DMS 273 (cell line): ENCODE measurements around the gene CCNG2.

ENCODE experiments used
- DNase-seq: peaks from one replicate; lab custom pipeline; 2025; ENCODE audit not compliant: unreplicated experiment; lab: John Stamatoyannopoulos, UW

Gene CCNG2

GRCh38 chr4:77174426-77174825 is 17.4 kb downstream of the CCNG2 start:
- peak; percentile 13 for DNase-seq

DNA sequence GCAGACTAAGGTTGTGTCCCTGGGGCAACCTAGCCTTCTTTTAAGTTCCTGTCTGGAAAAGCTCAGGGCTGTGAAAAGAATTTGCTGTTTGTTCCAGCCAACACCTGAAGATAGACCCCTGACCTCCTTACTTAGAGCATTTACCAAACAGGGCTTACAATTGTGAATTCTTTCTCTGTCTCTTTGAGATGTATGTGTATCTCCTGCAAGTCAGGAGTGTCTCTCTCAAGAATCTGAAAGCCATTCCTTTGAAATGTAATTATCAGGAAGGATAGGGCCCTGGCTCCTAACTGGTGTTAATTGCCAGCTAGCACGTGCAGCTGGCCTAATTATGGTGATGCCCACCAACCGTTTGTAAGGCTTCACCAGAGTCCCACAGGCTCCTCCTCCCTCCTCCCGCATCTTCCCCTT is 18.2 kb downstream of the CCNG2 start:
- DNase-seq, result no peak

- DNase-seq, result no peak
Measured at GRCh38 chr4:77176640-77177039, 19.6 kb downstream of the CCNG2 start.

- no peak for DNase-seq
Measured at GRCh38 chr4:77177199-77177598, 20.2 kb downstream of the CCNG2 start.

- no peak for DNase-seq
Measured at GRCh38 chr4:77178560-77178959, 21.6 kb downstream of the CCNG2 start.

GRCh38 chr4:77179519-77179918 is 22.5 kb downstream of the CCNG2 start:
- DNase-seq, result no peak

GRCh38 chr4:77181720-77182119 is 24.7 kb downstream of the CCNG2 start:
- DNase-seq, result no peak

DNA sequence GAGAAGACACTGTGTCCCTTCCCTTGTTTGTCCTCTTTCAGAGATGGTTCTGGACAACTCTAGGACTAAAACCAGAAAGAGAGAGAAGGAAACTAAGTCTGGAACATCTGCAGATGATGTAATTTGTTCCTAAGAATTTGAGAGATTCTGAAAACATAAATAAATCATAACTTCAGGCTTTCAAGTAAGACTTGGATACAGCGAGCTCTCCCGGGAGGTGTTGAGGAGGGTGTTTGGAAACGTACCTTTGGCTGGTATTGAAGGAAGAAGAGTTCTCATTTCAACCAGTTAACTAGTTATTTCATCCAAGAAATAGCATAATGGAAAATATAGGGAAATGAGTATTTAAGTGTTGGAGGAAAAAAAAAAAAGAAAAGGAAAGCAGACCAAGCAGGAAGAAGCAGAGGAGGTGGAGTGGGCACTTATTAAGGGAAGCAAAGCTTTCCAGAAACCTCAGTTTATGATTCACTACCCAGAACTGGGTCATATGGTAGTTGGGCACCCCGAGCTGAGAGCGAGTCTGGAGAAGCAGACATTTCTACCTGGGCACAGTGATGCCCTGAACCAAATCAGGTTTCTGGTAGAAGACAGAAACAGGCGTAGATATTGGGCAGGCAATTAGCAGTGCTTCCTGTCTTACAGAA is 26.9 kb downstream of the CCNG2 start:
- DNase-seq, result no peak

DNA sequence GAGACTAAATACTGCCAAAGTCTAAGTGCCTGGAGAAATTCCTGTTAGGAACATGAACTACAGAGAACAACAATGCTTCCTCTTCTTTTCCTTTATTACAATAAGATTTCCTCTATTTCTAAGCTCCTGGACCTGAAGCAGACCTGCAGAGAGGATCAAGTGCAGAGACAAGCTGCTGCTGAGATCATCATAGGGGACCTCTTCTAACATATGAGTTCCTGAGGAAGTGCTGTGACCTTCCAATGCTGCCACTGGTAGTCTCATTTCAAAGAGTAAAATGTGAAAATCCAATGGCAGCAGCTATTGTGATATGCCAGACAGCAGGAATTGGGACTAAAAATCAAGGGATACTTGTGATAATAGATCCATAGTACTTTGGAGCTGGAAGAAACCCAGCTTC is 28.0 kb downstream of the CCNG2 start:
- DNase-seq, result no peak

GRCh38 chr4:77185686-77186085 is 28.7 kb downstream of the CCNG2 start:
- DNase-seq, result peak; percentile 3

- peak; percentile 66 for DNase-seq
Measured at GRCh38 chr4:77187322-77187721, 30.3 kb downstream of the CCNG2 start.

- DNase-seq, result no peak
Measured at GRCh38 chr4:77188498-77189220, 31.7 kb downstream of the CCNG2 start.

DNA sequence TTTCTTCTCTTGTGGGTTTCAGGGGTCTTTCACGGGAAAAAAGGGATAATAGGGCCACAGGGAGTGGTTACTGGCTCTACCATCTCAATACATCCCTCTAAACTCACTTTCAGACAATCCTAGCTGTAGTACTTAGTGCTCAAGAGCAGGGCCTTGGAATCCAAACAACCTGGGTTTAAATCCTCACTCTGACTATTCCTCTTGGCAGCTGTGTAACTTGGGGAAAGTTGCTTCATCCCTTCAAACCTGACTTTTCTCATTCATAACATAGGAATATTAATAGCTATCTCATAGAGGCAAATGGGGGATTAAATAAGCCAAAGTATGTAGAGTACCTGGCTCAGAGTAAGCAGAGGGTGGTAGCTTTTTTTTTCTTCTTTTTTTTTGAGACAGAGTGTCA is 32.4 kb downstream of the CCNG2 start:
- DNase-seq, result no peak

GRCh38 chr4:77190053-77190452 is 33.0 kb downstream of the CCNG2 start:
- DNase-seq, result no peak

DNA sequence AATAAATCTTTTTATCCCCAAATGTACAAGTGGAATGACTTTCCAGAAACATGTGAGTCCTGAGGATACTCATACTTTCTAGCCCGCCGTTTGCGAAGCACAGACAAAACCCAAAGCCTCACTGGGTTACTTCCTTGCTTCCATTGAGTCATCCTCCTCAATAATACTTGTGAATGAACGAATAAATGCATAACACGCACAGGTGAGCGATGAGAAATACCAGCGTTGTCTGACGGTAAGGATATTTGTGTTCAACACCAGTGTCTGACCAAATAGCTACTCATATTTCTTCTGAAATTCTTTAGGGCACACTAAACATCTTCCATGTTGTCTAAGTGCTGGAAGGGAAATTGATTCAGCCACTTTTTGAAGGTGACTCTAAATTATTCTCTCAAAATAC is 36.0 kb downstream of the CCNG2 start:
- DNase-seq, result no peak

DNA sequence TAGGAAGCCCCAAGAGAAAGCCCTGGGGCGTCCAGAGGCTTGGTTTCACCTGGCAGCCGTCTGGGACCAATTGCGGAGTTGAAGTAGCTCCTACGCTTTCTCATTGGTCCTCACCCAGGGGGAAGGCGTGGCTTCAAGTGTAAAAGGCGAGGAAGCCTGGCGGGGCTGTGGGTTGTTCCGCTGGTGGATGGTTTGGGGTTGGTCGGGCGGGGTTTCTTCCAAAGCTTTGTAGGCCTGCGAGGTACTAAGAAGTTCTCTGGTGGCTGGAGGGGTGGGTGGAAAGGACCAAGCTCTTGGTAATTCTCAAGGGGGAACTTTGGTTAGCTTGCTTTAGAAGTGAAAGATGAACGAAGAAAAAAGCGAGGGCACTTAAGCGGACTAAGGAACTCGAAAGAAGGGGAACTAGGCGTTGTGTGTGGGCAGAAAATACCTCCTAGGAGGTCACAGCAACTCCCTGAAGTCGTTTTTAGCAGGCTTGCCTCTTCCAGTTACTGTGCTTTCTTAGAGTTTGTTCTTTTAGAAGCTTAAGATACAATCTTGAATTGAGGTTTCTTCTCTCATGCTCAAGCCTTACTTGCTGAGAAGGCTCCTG is 36.6 kb downstream of the CCNG2 start:
- no peak for DNase-seq

DNA sequence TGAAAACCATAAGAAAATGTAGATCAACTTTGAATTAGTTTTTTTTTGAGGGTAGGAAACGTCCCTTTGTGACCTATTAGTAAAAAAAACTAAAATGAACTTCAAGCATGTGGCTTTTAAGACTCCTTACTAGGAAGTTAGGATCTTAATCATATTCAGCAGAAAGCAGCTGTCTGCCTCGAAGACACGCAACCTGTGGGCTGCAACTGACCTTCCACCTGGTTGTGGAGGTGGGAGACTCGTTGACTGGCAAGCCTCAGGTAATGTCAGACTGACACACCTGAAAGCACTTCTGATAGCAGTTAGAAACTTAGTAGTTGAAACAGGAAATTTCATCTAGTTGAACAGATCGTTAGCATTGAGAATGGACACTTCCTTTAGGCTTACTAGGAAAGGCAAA is 37.4 kb downstream of the CCNG2 start:
- DNase-seq, result no peak

DNA sequence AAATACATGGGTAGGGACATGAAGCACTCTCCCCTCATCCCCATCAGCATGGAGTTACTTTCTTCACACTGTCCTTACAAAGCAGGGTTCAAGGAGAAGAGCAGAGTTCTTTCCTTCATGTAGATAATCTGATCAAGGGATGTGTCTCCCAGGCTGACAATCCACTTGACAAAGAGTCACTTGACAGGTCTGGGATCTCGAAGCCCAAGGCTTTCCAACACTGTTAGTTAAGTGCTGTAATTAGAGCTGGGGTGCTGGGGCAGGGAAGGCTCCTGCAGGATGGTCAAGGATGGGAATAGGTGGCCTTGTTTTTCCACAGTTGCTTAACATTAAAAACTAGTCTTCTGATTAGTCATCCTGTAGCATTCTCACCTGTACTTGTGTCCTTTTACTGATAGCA is 38.0 kb downstream of the CCNG2 start:
- DNase-seq, result no peak

DNA sequence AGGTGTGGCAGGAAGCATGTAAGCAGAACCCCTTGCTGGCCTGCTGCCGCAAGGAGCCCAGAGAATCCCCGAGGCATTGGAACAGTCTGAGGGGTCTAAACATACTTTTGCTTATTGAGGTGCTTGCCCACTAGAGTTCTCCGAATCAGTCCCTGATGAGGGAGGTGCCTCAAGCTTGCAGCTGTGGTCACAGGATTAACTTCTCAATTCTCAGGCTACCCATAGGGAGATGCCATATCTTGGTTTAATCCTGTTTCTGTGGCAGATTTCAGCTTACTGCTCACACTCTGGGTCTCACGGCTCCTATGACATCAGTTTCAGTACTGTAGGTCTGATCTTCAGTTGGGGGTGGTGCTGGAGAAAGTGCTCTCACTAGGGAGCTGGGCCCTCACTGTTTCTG is 39.9 kb downstream of the CCNG2 start:
- DNase-seq, result no peak

GRCh38 chr4:77197361-77197760 is 40.4 kb downstream of the CCNG2 start:
- no peak for DNase-seq

DNA sequence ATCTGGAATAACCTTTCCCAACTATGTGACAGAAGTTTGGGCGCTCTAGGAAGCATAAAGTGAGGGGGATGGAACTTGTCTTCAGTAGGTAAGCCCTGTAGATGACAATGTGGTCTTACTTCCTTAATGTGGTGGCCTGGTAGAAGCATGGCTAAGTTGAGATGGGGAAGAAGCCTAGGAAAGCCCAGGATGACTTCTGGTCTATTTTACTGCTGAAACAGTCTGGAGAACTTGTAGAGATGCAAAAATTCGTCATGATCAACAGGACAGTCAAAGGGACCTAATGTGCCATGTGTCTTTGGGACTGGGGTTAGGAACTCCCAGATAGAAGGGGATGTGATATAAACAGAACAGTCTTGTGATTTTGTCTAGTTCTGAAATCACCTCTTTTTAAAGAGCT is 40.8 kb downstream of the CCNG2 start:
- DNase-seq, result no peak

DNA sequence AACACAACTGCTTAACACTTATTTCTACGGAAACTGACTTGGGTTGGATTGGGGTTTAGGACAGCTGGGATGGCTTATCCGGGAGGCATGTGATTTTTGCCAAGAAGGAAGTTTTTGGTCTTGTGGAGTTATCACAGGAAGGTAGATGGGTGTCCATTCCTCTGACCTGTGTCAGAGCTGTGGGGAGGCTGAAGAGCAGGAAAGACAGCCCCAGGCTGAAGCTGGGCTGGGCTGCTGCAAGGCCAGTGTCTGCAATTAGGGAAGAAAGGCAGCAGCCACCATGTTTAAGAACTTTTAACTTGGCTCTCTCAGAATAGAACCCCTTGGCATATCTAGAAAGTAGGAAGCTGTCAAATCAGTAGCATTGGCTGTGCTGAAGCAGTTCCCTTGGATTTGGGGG is 42.3 kb downstream of the CCNG2 start:
- no peak for DNase-seq

DNA sequence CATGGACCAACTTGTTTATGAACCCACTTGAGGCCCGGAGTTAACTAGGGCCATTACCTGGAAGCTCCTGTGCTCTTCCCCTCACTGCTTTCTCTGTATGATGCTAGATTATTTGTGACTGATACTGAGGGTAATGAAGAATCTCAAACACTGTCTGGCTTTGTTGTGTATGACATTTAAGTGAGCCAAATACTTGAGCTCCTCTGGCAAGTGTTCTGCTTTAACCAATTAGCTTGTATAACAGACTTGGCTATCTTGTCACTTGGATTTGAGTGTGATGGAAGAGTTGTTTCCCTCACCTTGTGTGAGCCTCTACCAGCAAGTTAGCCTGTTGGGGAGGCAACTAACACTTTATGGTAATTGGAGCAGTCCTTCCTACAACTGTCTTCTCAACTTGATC is 42.7 kb downstream of the CCNG2 start:
- DNase-seq, result no peak
